H1 (cell line): ENCODE results near the gene FOXS1. TPM values are rescaled to one million over a fixed set of nuclear protein-coding genes. Genes with fewer than 3 reads are reported as not detected.

ENCODE experiments used
- CTCF ChIA-PET: fragments of 300-600 bp; sonication (Branson Sonifier 250); formaldehyde crosslinking; loops from one replicate; lab custom pipeline; 2021; ENCODE audit not compliant: partially characterized antibody; lab: Charles Lee
- POLR2A ChIA-PET: fragments of 300-600 bp; sonication (Branson Sonifier 250); formaldehyde crosslinking; loops from one replicate; lab custom pipeline; 2021; ENCODE audit warnings: inconsistent platforms; ENCODE audit not compliant: partially characterized antibody; lab: Charles Lee
- DNase-seq, 2 experiments: peaks; one replicate each; pipeline versions ENCODE4 v3.0.0 to v3.0.0-alpha.2; 2010 to 2022; ENCODE audit warnings: low spot score in 2 of 2, low read depth in 1 of 2, mixed read lengths in 1 of 2
- FAIRE-seq: peaks from 2 replicates; lab custom pipeline; 2011; peaks lifted over from hg19 to GRCh38; lab: Jason Lieb, UNC
- H2AFZ ChIP-seq: 2 replicates; pipeline ENCODE4 v1.8.1; 2012; ENCODE audit warnings: low read length, inconsistent platforms
- H2AK5ac ChIP-seq: 2 replicates; pipeline ENCODE4 v1.6.1; 2013; ENCODE audit warnings: low read depth, low read length
- H2BK120ac ChIP-seq: replicated peaks from 2 replicates; pipeline ENCODE3; 2013; ENCODE audit warnings: low read depth, low read length, inconsistent platforms
- H2BK12ac ChIP-seq: 2 replicates; pipeline ENCODE4 v1.6.1; 2013; ENCODE audit warnings: low read depth, low read length
- H2BK15ac ChIP-seq: 2 replicates; pipeline ENCODE4 v1.6.1; 2013; ENCODE audit warnings: low read length
- H2BK20ac ChIP-seq: 2 replicates; pipeline ENCODE4 v1.6.1; 2013; ENCODE audit warnings: low read length
- H2BK5ac ChIP-seq: 2 replicates; pipeline ENCODE4 v1.6.1; 2013; ENCODE audit warnings: low read depth, low read length
- H3K14ac ChIP-seq: 2 replicates; pipeline ENCODE4 v1.6.1; 2013; ENCODE audit warnings: inconsistent platforms; ENCODE audit not compliant: insufficient read length
- H3K18ac ChIP-seq: 2 replicates; pipeline ENCODE4 v1.6.1; 2013; ENCODE audit warnings: low read length; ENCODE audit errors: extremely low read depth
- H3K23ac ChIP-seq: 2 replicates; pipeline ENCODE4 v1.6.1; 2013; ENCODE audit warnings: inconsistent platforms; ENCODE audit not compliant: insufficient read length
- H3K23me2 ChIP-seq: 2 replicates; pipeline ENCODE4 v1.6.1; 2013; ENCODE audit warnings: low read depth, low read length
- H3K27ac ChIP-seq: 2 replicates; pipeline ENCODE4 v1.6.1; 2011; ENCODE audit warnings: low read depth, low read length, inconsistent platforms
- H3K27me3 ChIP-seq, 4 experiments: replicated peaks in 1 of 4; 1 replicate in 1 of 4; 2 replicates in 3 of 4; pipeline versions ENCODE4 v1.6.1 to v1.8.1; 2011 to 2013; ENCODE audit warnings: low read length in 3 of 4, mild to moderate bottlenecking in 3 of 4, inconsistent platforms in 2 of 4, mixed read lengths in 2 of 4, moderate library complexity in 1 of 4; ENCODE audit not compliant: control insufficient read depth in 3 of 4, insufficient read depth in 3 of 4; ENCODE audit errors: extremely low read depth in 1 of 4
- H3K36me3 ChIP-seq, 4 experiments: 2 replicates each; pipeline versions ENCODE4 v1.6.1 to v1.8.1; 2011 to 2013; ENCODE audit warnings: mild to moderate bottlenecking in 4 of 4, low read length in 3 of 4, moderate library complexity in 2 of 4, control low read depth in 1 of 4, inconsistent platforms in 1 of 4; ENCODE audit not compliant: insufficient read depth in 4 of 4, control insufficient read depth in 2 of 4
- H3K4ac ChIP-seq: replicated peaks from 2 replicates; pipeline ENCODE3; 2013; ENCODE audit warnings: low read length, low read depth, mixed read lengths, inconsistent platforms; ENCODE audit not compliant: insufficient read length
- H3K4me1 ChIP-seq, 4 experiments: replicated peaks in 1 of 4; 1 replicate in 1 of 4; 2 replicates in 3 of 4; pipeline versions ENCODE4 v1.6.1 to v1.8.1; 2011 to 2013; ENCODE audit warnings: low read length in 3 of 4, inconsistent platforms in 2 of 4, mixed read lengths in 1 of 4; ENCODE audit not compliant: insufficient read depth in 4 of 4, control insufficient read depth in 3 of 4
- H3K4me2 ChIP-seq, 2 experiments: 2 replicates each; pipeline versions ENCODE4 v1.6.1 to v1.8.1; 2011 to 2013; ENCODE audit warnings: low read depth in 2 of 2, low read length in 2 of 2, control low read depth in 1 of 2, inconsistent platforms in 1 of 2, mild to moderate bottlenecking in 1 of 2; ENCODE audit not compliant: insufficient read depth in 1 of 2
- H3K4me3 ChIP-seq, 4 experiments: fragments of 200-600, 300-600 bp in 1 of 4; sonication (generic), shearing (Covaris generic), sonication (Bioruptor Twin) in 1 of 4; 2 replicates each; pipeline versions ENCODE4 v1.5.1 to v1.8.1; 2011 to 2016; ENCODE audit warnings: low read length in 4 of 4, low read depth in 3 of 4, control low read depth in 2 of 4, inconsistent platforms in 2 of 4, mild to moderate bottlenecking in 2 of 4, mixed read lengths in 1 of 4, moderate library complexity in 1 of 4; ENCODE audit not compliant: insufficient read depth in 2 of 4; ENCODE audit errors: extremely low read depth in 1 of 4
- H3K56ac ChIP-seq: replicated peaks from 2 replicates; pipeline ENCODE3; 2013; ENCODE audit warnings: low read depth, mild to moderate bottlenecking, mixed read lengths, low read length, inconsistent platforms; ENCODE audit not compliant: insufficient read length
- H3K79me1 ChIP-seq: 2 replicates; pipeline ENCODE4 v1.6.1; 2013; ENCODE audit warnings: low read depth, low read length, control low read depth
- H3K79me2 ChIP-seq, 2 experiments: 2 replicates each; pipeline versions ENCODE4 v1.6.1 to v1.8.1; 2012 to 2013; ENCODE audit warnings: low read length in 2 of 2, mild to moderate bottlenecking in 2 of 2, inconsistent platforms in 1 of 2; ENCODE audit not compliant: insufficient read depth in 2 of 2, control insufficient read depth in 1 of 2
- H3K9ac ChIP-seq, 4 experiments: replicated peaks in 1 of 4; 1 replicate in 1 of 4; 2 replicates in 3 of 4; pipeline versions ENCODE4 v1.6.1 to v1.8.1; 2011 to 2013; ENCODE audit warnings: low read depth in 3 of 4, low read length in 3 of 4, control low read depth in 2 of 4, mild to moderate bottlenecking in 2 of 4, moderate library complexity in 2 of 4, inconsistent platforms in 1 of 4; ENCODE audit errors: extremely low read depth in 1 of 4
- H3K9me3 ChIP-seq, 2 experiments: 2 replicates each; pipeline versions ENCODE4 v1.6.1 to v1.8.1; 2012 to 2013; ENCODE audit warnings: mild to moderate bottlenecking in 2 of 2, moderate library complexity in 2 of 2, control low read depth in 1 of 2, inconsistent platforms in 1 of 2, low read depth in 1 of 2, low read length in 1 of 2, mixed read lengths in 1 of 2; ENCODE audit not compliant: insufficient read depth in 2 of 2
- H4K20me1 ChIP-seq, 2 experiments: replicated peaks in 1 of 2; 2 replicates each; pipeline versions ENCODE3 to v1.8.1; 2011 to 2013; ENCODE audit warnings: inconsistent platforms in 2 of 2, low read length in 2 of 2, mild to moderate bottlenecking in 1 of 2; ENCODE audit not compliant: insufficient read depth in 2 of 2, control insufficient read depth in 1 of 2
- H4K5ac ChIP-seq: 2 replicates; pipeline ENCODE4 v1.6.1; 2013; ENCODE audit warnings: low read length, low read depth, mixed read lengths, inconsistent platforms; ENCODE audit not compliant: insufficient read length
- H4K8ac ChIP-seq: 2 replicates; pipeline ENCODE4 v1.8.0; 2013; ENCODE audit warnings: mild to moderate bottlenecking, moderate library complexity, low read length, inconsistent platforms; ENCODE audit not compliant: insufficient read depth; ENCODE audit errors: extremely low read depth
- H4K91ac ChIP-seq: replicated peaks from 2 replicates; pipeline ENCODE3; 2013; ENCODE audit warnings: low read length, mixed read lengths, inconsistent platforms; ENCODE audit not compliant: insufficient read length
- BACH1 ChIP-seq: IDR thresholded peaks from 2 replicates; pipeline ENCODE4 v1.6.1; 2012; ENCODE audit warnings: low read length, improper control_type of control experiment
- JUND ChIP-seq: IDR thresholded peaks from 2 replicates; pipeline ENCODE4 v1.6.1; 2011; ENCODE audit warnings: mild to moderate bottlenecking, improper control_type of control experiment, low read length
- NRF1 ChIP-seq: IDR thresholded peaks from 2 replicates; pipeline ENCODE4 v1.6.1; 2011; ENCODE audit warnings: mild to moderate bottlenecking, low read depth, low read length, improper control_type of control experiment
- PHF8 ChIP-seq: fragments of 200-600 bp; sonication (generic); conservative IDR thresholded peaks from 2 replicates; pipeline ENCODE4 v1.7.1; 2012; ENCODE audit warnings: low read depth, mild to moderate bottlenecking, inconsistent platforms, low read length, moderate library complexity
- RFX5 ChIP-seq: IDR thresholded peaks from 2 replicates; pipeline ENCODE4 v1.6.1; 2011; ENCODE audit warnings: low read depth, low read length, improper control_type of control experiment, borderline replicate concordance
- SIX5 ChIP-seq: IDR thresholded peaks from 2 replicates; pipeline ENCODE4 v1.6.1; 2011; ENCODE audit warnings: mild to moderate bottlenecking, low read depth, low read length
- SUZ12 ChIP-seq: fragments of 200-600 bp; sonication (generic); IDR thresholded peaks from 2 replicates; pipeline ENCODE4 v1.6.1; 2012; ENCODE audit warnings: mild to moderate bottlenecking, inconsistent platforms, low read length, moderate library complexity, mixed read lengths
- TAF7 ChIP-seq: optimal IDR thresholded peaks from 2 replicates; pipeline ENCODE3; 2011; ENCODE audit warnings: low read depth, mild to moderate bottlenecking, inconsistent platforms, low read length, moderate library complexity, borderline replicate concordance
- TBP ChIP-seq: IDR thresholded peaks from 2 replicates; pipeline ENCODE4 v1.6.1; 2011; ENCODE audit warnings: low read depth, low read length, improper control_type of control experiment
- ZNF274 ChIP-seq: IDR thresholded peaks from 2 replicates; pipeline ENCODE4 v1.7.0; 2012; ENCODE audit warnings: low read length, borderline replicate concordance; ENCODE audit errors: extremely low read depth
- WGBS, 2 experiments: shearing (Covaris generic) in 1 of 2; methylation state at CpG; one replicate each; pipeline versions ENCODE4 v1.1.6 to v1.1.7; 2013 to 2015; ENCODE audit warnings: low lambda C conversion rate in 2 of 2, mixed read lengths in 2 of 2, inconsistent platforms in 1 of 2, low coverage in 1 of 2, missing lambda C conversion rate in 1 of 2; ENCODE audit not compliant: insufficient replicate concordance in 2 of 2, insufficient coverage in 1 of 2, insufficient read length in 1 of 2; ENCODE audit errors: extremely low coverage in 1 of 2, missing lambda C conversion rate in 1 of 2; 5-methylcytosine and 5-hydroxymethylcytosine counted together
- polyA plus RNA-seq, 7 experiments: library from polyadenylated mRNA; depleted of rRNA in 3 of 7; stranded (reverse) in 5 of 7; unstranded in 2 of 7; fragments of >200 nt in 5 of 7; fragments of 200-250 nt in 2 of 7; gene quantifications; 1 replicate in 5 of 7; 2 replicates in 1 of 7; 4 replicates in 1 of 7; pipeline versions ENCODE4 v1.2.1 to v1.2.3, GENCODE V29; 2011 to 2013; ENCODE audit warnings: missing spikeins in 2 of 7, mixed read lengths in 2 of 7
- total RNA-seq: library from RNA; stranded (reverse); fragmentation: NEBNext Ultra II Directional; extraction: Animal tissue kit (Norgen Biotek cat#: 25700); gene quantifications from 2 replicates; pipeline ENCODE4 v1.2.1, GENCODE V29; 2021

The FOXS1 gene
- total and polyA plus RNA-seq, 2 of the 8 experiments (the other 6 are each of a cell fraction or from before 2014, with no cell fraction given), result 0.45 TPM; not detected in 1

GRCh38 chr20:31808481-31808880, 36.9 kb downstream of the FOXS1 start:
- H3K36me3 ChIP-seq, result peaks cover 1 to 6% (median 4%) of the 10 kb centered on the region in 4 experiments; a peak in 5 of 8 replicates
- DNase-seq, result no peak
- H2BK12ac ChIP-seq, result no peak overlapping the region
- no peaks in the 10 kb centered on the region for H4K20me1 ChIP-seq
- FAIRE-seq, result no peak
- no peaks in the 10 kb centered on the region for H3K9me3 ChIP-seq
- no peak overlapping the region for H4K5ac ChIP-seq
- H3K4me2 ChIP-seq, result no peak overlapping the region
- H3K79me1 ChIP-seq, result no peaks in the 10 kb centered on the region
- H2AK5ac ChIP-seq, result no peak overlapping the region
- H2BK120ac ChIP-seq, result no peak overlapping the region
- H3K14ac ChIP-seq, result no peak overlapping the region
- no peak overlapping the region for H4K91ac ChIP-seq
- no peak overlapping the region for H3K4ac ChIP-seq
- ChIA-PET CTCF (interaction anchor here (1.3 to 1.6 kb wide), 3 partner anchors 11 to 85 kb away, joined by 4 to 8 read pairs (median 6); partner anchors contain the start of gene MYLK2), POLR2A (interaction anchor here (1.4 kb wide), 1 partner anchor 302 kb away, joined by 3 read pairs; no protein-coding TSS in a partner anchor)
- no peak overlapping the region for H3K27ac ChIP-seq
- no peak overlapping the region for H2BK15ac ChIP-seq
- no peak overlapping the region for H3K18ac ChIP-seq
- TF ChIP-seq JUND (no peak), TBP (no peak), PHF8 (no peak), SIX5 (no peak), RFX5 (no peak), NRF1 (no peak), TAF7 (no peak), SUZ12 (no peak), BACH1 (no peak), ZNF274 (no peak)
- H2BK20ac ChIP-seq, result no peak overlapping the region
- no peak overlapping the region for H2BK5ac ChIP-seq
- no peaks in the 10 kb centered on the region for H3K79me2 ChIP-seq
- H3K23me2 ChIP-seq, result no peaks in the 10 kb centered on the region
- H3K27me3 ChIP-seq, result no peaks in the 10 kb centered on the region
- H3K56ac ChIP-seq, result no peak overlapping the region
- H2AFZ ChIP-seq, result no peak overlapping the region
- H3K4me3 ChIP-seq, result no peak overlapping the region
- H4K8ac ChIP-seq, result no peak overlapping the region
- WGBS, 2 experiments, result 90% methylated on average over 3 of the region's 3 CpGs; no CpG with 5 or more reads in 1 of the 2 experiments
- no peaks in the 10 kb centered on the region for H3K4me1 ChIP-seq
- no peak overlapping the region for H3K9ac ChIP-seq
- no peak overlapping the region for H3K23ac ChIP-seq
